Parathyroid adenoma (tissue), 2 donors: ENCODE results near the gene SLC7A8.

ENCODE experiments used
- H2AFZ ChIP-seq: fragments of 300-600 bp; sonication (generic); one replicate; pipeline ENCODE4 v1.7.0; 2017; ENCODE audit warnings: antibody characterized with exemption, mild to moderate bottlenecking
- H3K27ac ChIP-seq: fragments of 300-600 bp; sonication (generic); one replicate; pipeline ENCODE4 v1.7.0; 2017
- H3K27me3 ChIP-seq: fragments of 300-600 bp; sonication (generic); one replicate; pipeline ENCODE4 v1.7.0; 2017; ENCODE audit warnings: low read length; ENCODE audit not compliant: control insufficient read depth, insufficient read depth
- H3K36me3 ChIP-seq: fragments of 300-600 bp; sonication (generic); one replicate; pipeline ENCODE4 v1.7.0; 2017; ENCODE audit warnings: low read length; ENCODE audit not compliant: control insufficient read depth, insufficient read depth
- H3K4me1 ChIP-seq: fragments of 300-600 bp; sonication (generic); one replicate; pipeline ENCODE4 v1.7.0; 2017; ENCODE audit warnings: control low read depth
- H3K4me2 ChIP-seq: fragments of 300-600 bp; sonication (generic); one replicate; pipeline ENCODE4 v1.7.0; 2017; ENCODE audit warnings: low read length
- H3K4me3 ChIP-seq: fragments of 300-600 bp; sonication (generic); one replicate; pipeline ENCODE4 v1.7.0; 2017; ENCODE audit warnings: low read depth, low read length
- H3K79me2 ChIP-seq: fragments of 300-600 bp; sonication (generic); one replicate; pipeline ENCODE4 v1.7.0; 2017; ENCODE audit warnings: control low read depth
- H3K9ac ChIP-seq: fragments of 300-600 bp; sonication (generic); one replicate; pipeline ENCODE4 v1.7.0; 2017; ENCODE audit warnings: mild to moderate bottlenecking
- H3K9me3 ChIP-seq: fragments of 300-600 bp; sonication (generic); one replicate; pipeline ENCODE4 v1.7.0; 2017; ENCODE audit warnings: low read length; ENCODE audit not compliant: control insufficient read depth
- CTCF ChIP-seq: fragments of 300-600 bp; sonication (generic); IDR thresholded peaks from one replicate; pipeline ENCODE4 v1.7.0; 2017; ENCODE audit warnings: antibody characterized with exemption, mild to moderate bottlenecking
- donor health status: primary hyperparathyroidism.

The SLC7A8 gene

GRCh38 chr14:23195552-23196101 is 12.2 kb upstream of the SLC7A8 start:
- no peaks in the 10 kb centered on the region for H3K9me3 ChIP-seq
- H3K4me3 ChIP-seq = no peak overlapping the region

GRCh38 chr14:23193432-23193831 is 10.0 kb upstream of the SLC7A8 start:
- H3K9ac ChIP-seq = no peak overlapping the region
- no peaks in the 10 kb centered on the region for H3K9me3 ChIP-seq
- no peak overlapping the region for H3K4me3 ChIP-seq
- H3K27me3 ChIP-seq = no peaks in the 10 kb centered on the region
- H2AFZ ChIP-seq = no peak overlapping the region
- H3K27ac ChIP-seq = no peak overlapping the region
- no peaks in the 10 kb centered on the region for H3K36me3 ChIP-seq
- no peaks in the 10 kb centered on the region for H3K79me2 ChIP-seq
- TF ChIP-seq CTCF = no peak
- H3K4me1 ChIP-seq = peaks cover 4% of the 10 kb centered on the region
- no peak overlapping the region for H3K4me2 ChIP-seq

More at GRCh38 chr14:23195552-23196101, 12.2 kb upstream of the SLC7A8 start:
- Histone ChIP-seq H3K27me3 (no peaks in the 10 kb centered on the region), H3K79me2 (no peaks in the 10 kb centered on the region), H3K9ac (no peak overlapping the region), H3K4me1 (peaks cover 4% of the 10 kb centered on the region), H3K36me3 (no peaks in the 10 kb centered on the region), H3K4me2 (no peak overlapping the region), H3K27ac (no peak overlapping the region), H2AFZ (peak overlapping the region; percentile 29)
- no peak for TF ChIP-seq CTCF

- H3K4me1 ChIP-seq = peaks cover 5% of the 10 kb centered on the region
- no peaks in the 10 kb centered on the region for H3K27me3 ChIP-seq
- no peaks in the 10 kb centered on the region for H3K9me3 ChIP-seq
- H3K9ac ChIP-seq = no peak overlapping the region
- no peak overlapping the region for H3K27ac ChIP-seq
- H2AFZ ChIP-seq = no peak overlapping the region
- H3K79me2 ChIP-seq = no peaks in the 10 kb centered on the region
- H3K36me3 ChIP-seq = no peaks in the 10 kb centered on the region
- no peak overlapping the region for H3K4me3 ChIP-seq
- H3K4me2 ChIP-seq = no peak overlapping the region
- TF ChIP-seq CTCF = no peak
Observed at GRCh38 chr14:23187925-23188324, 4.5 kb upstream of the SLC7A8 start.

- no peak overlapping the region for H3K9ac ChIP-seq
Observed at GRCh38 chr14:23186913-23187654, 3.6 kb upstream of the SLC7A8 start.

More at GRCh38 chr14:23186913-23187654, 3.6 kb upstream of the SLC7A8 start:
- Histone ChIP-seq H2AFZ (peak overlapping the region; percentile 85), H3K27me3 (no peaks in the 10 kb centered on the region), H3K9me3 (no peaks in the 10 kb centered on the region), H3K36me3 (no peaks in the 10 kb centered on the region), H3K4me3 (no peak overlapping the region), H3K27ac (peak overlapping the region; percentile 79), H3K4me2 (no peak overlapping the region), H3K4me1 (peaks cover 5% of the 10 kb centered on the region), H3K79me2 (peaks cover 3% of the 10 kb centered on the region)
- TF ChIP-seq CTCF = peak; percentile 91
